T-helper 2 cell treated with Interferon-gamma antibody and Interleukin-4, amounts not matched to agents 5 μg/mL and 100 μg/mL, for 36 hours (primary cell): ENCODE results near the gene AHNAK.

ENCODE experiments used
- DNase-seq: peaks from one replicate; pipeline ENCODE4 v3.0.0; 2021; ENCODE audit warnings: low spot score
- H3K27ac Mint-ChIP-seq: one replicate; pipeline ENCODE4 v1.8.0; 2021; ENCODE audit warnings: mild to moderate bottlenecking, mixed read lengths
- H3K27me3 Mint-ChIP-seq: one replicate; pipeline ENCODE4 v1.8.0; 2021; ENCODE audit warnings: low read depth, mixed read lengths
- H3K36me3 Mint-ChIP-seq: one replicate; pipeline ENCODE4 v1.8.0; 2021; ENCODE audit warnings: low read depth, mixed read lengths
- H3K4me1 Mint-ChIP-seq: one replicate; pipeline ENCODE4 v1.8.0; 2021; ENCODE audit warnings: low read depth, mixed read lengths
- H3K4me3 Mint-ChIP-seq: one replicate; pipeline ENCODE4 v1.8.0; 2022; ENCODE audit warnings: mild to moderate bottlenecking, moderate library complexity, mixed read lengths
- H3K9me3 Mint-ChIP-seq: one replicate; pipeline ENCODE4 v1.8.0; 2021; ENCODE audit warnings: mixed read lengths

The AHNAK gene

DNA sequence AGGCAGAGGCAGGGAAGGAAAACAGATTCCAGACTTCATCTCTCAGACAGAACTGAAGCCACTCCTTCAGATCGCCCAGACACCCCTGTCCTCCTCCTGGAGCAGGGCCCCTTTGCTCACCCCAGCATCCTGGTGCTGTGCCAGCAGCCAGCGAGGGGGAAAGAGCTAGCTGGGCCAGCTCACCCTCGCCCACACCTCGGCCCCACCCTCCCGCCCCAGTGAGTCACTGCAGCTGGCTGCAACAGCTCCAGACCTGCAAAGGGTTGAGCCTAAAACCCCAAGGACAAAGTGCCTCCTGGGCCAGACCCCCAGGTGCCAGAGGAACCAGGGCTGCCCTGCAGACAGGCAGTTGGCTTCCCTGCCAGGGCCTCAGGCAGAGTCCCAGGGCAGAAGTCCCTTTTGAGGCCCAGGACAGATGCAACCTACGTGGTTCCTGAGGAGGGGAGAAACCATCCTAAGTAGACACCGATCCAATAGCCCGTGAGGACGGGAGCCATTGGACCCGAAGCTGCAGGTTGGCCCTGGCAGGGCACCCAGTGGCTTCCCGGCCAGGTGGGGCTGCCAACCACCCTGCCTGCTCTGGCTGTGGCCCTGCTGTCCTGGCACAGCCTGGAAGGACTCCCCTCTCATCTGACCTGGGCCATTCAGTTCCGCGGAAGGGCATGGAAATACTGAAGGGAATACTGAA lies 7.2 kb downstream of the AHNAK start:
- DNase-seq: peak; percentile 49
- peaks cover 27% of the 10 kb centered on the region for H3K36me3 Mint-ChIP-seq
- H3K27ac Mint-ChIP-seq: no peak overlapping the region
- H3K4me1 Mint-ChIP-seq: peaks cover 51% of the 10 kb centered on the region
- no peaks in the 10 kb centered on the region for H3K27me3 Mint-ChIP-seq
- H3K9me3 Mint-ChIP-seq: no peaks in the 10 kb centered on the region
- peak overlapping the region; percentile 18 for H3K4me3 Mint-ChIP-seq

DNA sequence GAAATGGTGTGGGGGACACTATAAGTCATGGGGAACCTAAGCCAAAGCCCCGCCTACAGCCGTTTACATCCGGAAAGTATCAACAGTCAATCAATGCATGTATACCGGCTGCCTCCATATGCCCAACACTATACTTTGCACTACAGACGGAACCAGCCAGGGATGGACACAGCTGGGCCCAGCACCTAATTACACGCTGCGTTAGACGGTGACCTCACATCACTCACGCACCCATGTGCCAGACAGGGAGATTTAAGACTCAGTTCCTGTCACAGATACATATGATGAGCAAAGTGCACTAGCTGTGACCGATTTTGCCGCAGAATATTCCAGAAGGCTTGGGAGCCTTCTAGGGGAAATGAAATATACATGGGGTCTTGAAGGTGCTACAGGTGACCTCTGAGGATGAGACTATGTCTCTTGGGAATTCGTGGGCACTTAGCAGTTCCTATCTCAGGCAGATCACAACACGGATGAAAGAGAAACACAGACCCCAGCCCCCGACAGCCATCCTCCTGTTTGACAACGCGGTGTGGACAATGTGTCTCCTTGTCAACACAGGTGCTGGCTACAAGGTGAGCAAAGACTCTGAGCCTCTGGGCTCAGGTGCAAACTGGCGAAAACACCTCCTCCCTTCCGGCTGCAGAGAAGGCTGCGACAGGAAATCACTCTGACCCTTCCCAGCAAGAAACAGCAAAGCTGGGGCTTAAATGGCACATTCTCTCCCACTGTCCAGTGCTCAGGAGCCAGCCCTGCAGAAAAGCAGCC lies 8.0 kb downstream of the AHNAK start:
- peak overlapping the region; percentile 20 for H3K27ac Mint-ChIP-seq
- no peak for DNase-seq
- H3K4me3 Mint-ChIP-seq: peak overlapping the region; percentile 38
- H3K27me3 Mint-ChIP-seq: no peaks in the 10 kb centered on the region
- peaks cover 33% of the 10 kb centered on the region for H3K36me3 Mint-ChIP-seq
- H3K4me1 Mint-ChIP-seq: peaks cover 44% of the 10 kb centered on the region
- no peaks in the 10 kb centered on the region for H3K9me3 Mint-ChIP-seq

DNA sequence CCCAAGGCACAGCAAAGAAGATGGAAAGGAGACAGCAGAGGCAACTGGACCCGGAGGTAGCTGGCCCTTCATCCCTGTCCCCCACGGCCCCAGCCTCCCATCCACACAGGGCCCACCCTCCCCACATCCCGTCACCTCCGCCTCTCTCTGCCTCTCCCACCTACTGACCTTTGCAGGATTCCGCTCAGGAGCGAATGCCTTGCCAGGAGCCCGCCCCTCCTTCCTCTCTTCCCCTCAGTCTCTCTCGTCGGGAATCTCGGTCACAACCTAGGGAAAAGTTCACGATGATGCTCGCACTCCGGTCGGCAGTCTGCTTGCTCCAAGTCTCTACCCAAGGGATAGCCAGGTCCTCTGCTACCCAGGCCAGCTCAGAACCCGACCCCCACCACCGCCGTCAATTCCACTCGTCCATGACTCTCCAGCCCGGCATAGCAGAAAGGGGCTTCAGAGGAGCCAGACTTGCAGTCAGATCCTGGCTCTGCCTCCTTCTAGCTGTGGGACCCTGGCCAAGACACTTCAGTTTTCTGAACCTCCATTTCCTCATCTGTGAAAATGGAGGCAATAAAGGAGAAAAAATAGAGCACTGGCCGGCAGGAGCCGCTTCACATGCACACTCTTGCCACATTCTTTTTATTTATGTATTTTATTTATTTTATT lies 10.2 kb downstream of the AHNAK start:
- H3K9me3 Mint-ChIP-seq: no peaks in the 10 kb centered on the region
- H3K36me3 Mint-ChIP-seq: peaks cover 45% of the 10 kb centered on the region

DNA sequence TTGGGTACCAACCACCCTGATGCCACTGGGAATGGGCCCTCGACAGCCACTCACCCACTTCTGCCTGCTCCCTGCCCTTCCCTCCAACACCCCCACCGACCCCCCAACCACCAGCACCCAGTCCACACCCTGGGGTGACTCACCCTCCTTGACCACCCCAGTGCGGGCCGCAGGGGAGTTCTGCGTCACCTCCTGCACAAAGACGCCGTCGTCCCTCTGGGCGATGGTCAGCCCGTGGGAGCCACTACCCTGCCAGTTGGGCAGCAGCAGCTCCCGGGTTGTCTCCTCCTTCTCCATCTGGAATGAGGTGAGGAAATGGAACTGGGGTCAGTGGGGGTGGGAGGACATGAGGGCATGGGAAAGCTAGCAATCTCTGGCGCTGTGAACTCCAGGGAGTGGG lies 10.8 kb downstream of the AHNAK start:
- Mint-ChIP-seq H3K36me3 (peaks cover 47% of the 10 kb centered on the region), H3K4me1 (peaks cover 16% of the 10 kb centered on the region)

More for the DNA sequence above, 10.2 kb downstream of the AHNAK start:
- Mint-ChIP-seq H3K4me1 (peaks cover 23% of the 10 kb centered on the region), H3K27ac (no peak overlapping the region), H3K27me3 (no peaks in the 10 kb centered on the region), H3K4me3 (no peak overlapping the region)
- no peak for DNase-seq

DNA sequence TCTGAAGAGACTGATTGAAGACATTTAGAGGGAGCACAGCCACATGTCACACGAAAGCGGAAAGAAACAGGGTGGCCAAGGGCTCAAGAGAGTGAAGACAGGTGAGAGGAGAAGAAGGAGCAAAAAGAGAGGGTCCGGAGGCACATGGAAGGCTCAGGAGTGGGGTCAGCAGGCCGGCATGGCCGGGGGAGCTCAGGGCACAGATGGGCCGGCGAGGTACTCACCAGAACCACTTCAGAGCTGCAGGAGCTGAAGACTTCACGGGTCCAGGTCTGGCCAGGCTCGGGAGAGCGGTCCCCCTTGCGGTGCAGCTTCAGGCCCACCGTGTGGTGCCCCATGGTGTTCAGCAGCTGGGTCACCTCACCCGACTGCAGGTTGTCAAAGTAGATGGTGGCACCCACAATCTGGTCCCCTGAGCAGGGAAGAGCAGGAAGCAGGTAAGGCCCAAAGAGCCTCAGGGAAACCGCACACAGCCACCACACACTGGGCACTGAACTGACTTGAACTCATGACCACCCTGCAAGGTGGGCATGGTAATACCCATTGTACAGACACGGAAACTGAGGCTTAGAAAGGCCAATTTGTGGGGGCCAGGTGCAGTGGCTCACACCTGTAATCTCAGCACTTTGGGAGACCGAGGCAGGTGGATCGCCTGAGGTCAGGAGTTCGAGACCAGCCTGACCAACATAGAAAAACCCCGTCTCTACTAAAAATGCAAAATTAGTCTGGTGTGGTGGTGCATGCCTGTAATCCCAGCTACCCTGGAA lies 11.6 kb downstream of the AHNAK start:
- no peaks in the 10 kb centered on the region for H3K9me3 Mint-ChIP-seq
- no peaks in the 10 kb centered on the region for H3K27me3 Mint-ChIP-seq
- no peak for DNase-seq
- peak overlapping the region; percentile 1 for H3K27ac Mint-ChIP-seq
- H3K36me3 Mint-ChIP-seq: peaks cover 55% of the 10 kb centered on the region
- H3K4me1 Mint-ChIP-seq: peaks cover 11% of the 10 kb centered on the region
- H3K4me3 Mint-ChIP-seq: no peak overlapping the region

More for the DNA sequence above, 10.8 kb downstream of the AHNAK start:
- DNase-seq: no peak
- Mint-ChIP-seq H3K4me3 (no peak overlapping the region), H3K27me3 (no peaks in the 10 kb centered on the region), H3K27ac (no peak overlapping the region), H3K9me3 (no peaks in the 10 kb centered on the region)

DNA sequence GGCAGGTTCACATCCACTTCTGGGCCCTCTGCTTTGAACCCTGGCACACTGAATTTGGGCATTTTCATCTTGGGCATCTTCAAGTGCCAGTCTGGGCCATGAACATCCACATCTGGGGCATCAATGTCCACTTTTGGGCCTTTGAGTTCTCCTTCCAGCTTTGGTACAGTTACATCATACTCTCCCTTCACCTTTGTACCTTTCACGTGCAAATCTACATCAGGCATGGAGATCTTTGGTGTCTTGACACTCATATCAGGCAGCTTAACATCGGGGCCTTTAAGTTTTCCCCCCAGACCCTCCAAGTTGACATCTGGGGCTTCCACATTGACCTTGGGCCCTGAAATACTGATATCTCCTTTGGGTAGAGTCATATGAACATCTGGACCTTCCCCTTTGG lies 14.5 kb downstream of the AHNAK start:
- Mint-ChIP-seq H3K9me3 (no peaks in the 10 kb centered on the region), H3K4me1 (no peaks in the 10 kb centered on the region), H3K27me3 (no peaks in the 10 kb centered on the region), H3K36me3 (peaks cover 78% of the 10 kb centered on the region), H3K4me3 (no peak overlapping the region), H3K27ac (no peak overlapping the region)
- no peak for DNase-seq

DNA sequence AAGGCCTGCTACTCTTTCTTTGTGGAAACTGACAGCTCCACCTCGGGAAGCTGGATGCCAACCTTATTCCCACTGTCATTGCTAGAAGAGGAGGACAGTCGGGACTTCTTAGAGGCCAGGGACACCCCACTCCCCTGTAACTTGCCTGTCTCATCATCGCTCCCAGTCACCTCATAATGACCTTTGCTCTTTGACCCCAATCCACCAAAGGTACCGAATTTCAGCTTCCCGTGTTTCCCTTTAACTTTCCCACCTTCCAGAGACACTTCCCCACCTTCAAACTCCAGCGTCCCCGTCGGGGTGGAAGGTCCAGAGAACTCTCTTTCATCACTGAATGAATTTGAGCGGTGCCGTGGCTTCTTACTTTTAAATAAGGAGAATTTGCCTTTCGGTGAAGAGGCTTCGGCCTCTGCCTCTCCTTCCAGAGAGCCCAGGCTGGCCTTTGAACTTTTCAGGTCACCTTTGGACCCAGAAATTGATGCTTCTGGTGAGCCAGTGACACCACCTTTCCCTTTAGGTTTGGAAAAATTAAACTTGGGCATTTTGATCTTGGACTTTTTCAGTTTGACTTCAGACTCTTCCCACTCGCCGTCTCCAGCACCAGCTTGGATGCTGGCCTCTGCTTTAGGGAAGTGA lies 29.8 kb downstream of the AHNAK start:
- no peak for DNase-seq
- Mint-ChIP-seq H3K9me3 (no peaks in the 10 kb centered on the region), H3K4me1 (peaks cover 2% of the 10 kb centered on the region), H3K36me3 (peaks cover 52% of the 10 kb centered on the region), H3K4me3 (no peak overlapping the region), H3K27me3 (no peaks in the 10 kb centered on the region), H3K27ac (no peak overlapping the region)

DNA sequence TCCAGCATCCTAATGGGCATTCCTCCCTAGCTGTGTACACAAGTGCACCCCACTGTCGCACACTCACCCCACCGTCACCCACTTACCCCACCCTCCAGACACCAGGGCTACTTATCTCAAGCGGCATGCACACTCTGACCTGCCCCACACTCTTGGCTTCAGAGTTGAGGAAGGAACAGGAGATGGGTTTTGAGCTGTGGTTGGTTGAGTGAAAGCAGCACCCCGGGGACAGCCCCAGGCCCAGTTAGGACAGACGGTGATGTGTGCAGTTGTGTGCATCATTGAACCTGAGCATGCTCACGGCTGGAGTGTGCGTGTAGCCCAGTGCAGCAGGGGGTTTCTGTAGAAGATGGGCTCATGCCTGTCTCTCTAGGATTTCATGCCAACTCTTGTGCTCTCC lies 32.5 kb downstream of the AHNAK start:
- Mint-ChIP-seq H3K4me3 (no peak overlapping the region), H3K4me1 (peaks cover 2% of the 10 kb centered on the region), H3K36me3 (peaks cover 32% of the 10 kb centered on the region), H3K9me3 (no peaks in the 10 kb centered on the region), H3K27ac (no peak overlapping the region), H3K27me3 (no peaks in the 10 kb centered on the region)
- DNase-seq: no peak

DNA sequence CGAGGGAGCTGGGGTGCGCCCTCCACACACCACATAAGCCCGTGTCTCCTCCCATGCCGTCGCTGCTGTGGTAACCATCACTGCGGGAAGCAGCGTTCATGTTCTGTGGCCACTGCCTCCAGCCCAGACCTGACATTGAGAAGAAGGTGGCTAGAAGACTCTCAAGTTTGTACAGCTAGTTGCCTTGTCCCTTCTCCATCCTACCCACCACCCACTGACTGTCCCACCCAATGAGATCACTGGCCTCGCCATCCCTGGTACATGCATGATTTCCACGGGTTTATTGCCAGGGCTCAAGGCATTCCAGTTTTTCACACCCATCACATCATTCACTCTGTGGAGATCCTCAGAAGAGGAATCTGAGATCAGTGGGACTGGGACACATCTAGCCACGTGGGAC lies 33.0 kb downstream of the AHNAK start:
- DNase-seq: no peak
- no peak overlapping the region for H3K27ac Mint-ChIP-seq
- H3K4me1 Mint-ChIP-seq: peaks cover 4% of the 10 kb centered on the region
- H3K27me3 Mint-ChIP-seq: peaks cover under 1% of the 10 kb centered on the region
- H3K4me3 Mint-ChIP-seq: no peak overlapping the region
- peaks cover 26% of the 10 kb centered on the region for H3K36me3 Mint-ChIP-seq
- no peaks in the 10 kb centered on the region for H3K9me3 Mint-ChIP-seq

DNA sequence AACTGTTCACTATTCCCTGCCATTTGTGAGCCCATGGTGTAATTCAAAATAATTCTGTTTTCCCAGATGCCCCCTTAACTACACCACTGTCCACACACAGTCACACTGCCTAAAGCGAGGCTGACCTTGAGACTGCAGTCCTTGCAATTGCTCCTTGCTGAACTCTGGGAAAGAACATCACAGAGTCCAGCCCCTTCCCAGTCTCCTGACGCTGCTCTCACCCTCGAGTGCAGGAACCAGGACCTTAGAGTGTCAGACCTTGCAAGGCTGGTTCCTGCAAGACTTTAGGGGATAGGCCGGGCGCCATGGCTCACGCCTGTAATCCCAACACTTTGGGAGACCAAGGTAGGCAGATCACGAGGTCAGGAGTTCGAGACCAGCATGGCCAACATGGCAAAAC lies 33.6 kb downstream of the AHNAK start:
- Mint-ChIP-seq H3K27me3 (peaks cover 2% of the 10 kb centered on the region), H3K9me3 (no peaks in the 10 kb centered on the region), H3K4me3 (no peak overlapping the region), H3K27ac (no peak overlapping the region), H3K4me1 (peaks cover 7% of the 10 kb centered on the region), H3K36me3 (peaks cover 21% of the 10 kb centered on the region)
- no peak for DNase-seq

DNA sequence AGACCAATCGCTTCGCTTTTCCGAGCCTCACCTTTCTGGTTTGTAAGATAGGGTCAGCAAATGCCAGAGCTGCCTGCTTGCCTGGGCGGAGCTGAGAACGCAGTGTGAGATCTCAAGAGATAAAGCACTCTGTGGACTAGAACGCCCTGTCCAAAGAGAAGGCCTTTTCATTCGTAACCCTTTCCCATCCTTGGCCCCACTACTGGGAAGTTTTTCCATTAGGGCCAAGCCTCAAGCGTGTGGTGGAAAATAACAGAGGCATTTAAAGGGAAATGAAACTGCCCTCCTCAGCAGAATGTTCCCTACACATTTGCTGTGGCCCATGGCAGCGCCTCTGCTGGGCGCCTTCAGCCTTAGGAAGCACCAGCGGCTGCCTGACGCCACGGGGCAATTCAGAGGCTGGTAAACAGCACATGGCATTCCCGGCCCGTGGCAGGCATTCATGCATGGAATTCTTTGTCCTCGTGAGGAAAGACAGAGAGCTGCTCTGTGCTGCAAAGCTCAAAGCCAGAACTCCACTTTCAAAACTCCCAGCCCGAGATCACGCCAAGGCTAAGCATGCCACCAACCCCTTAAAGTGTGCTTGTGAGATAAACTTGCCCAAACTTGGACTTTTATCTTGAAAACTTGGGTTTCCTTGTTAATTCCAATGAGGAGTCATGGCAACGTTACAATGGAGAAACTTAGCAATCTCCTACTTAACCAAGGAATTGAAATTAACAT lies 38.1 kb downstream of the AHNAK start:
- Mint-ChIP-seq H3K36me3 (no peaks in the 10 kb centered on the region), H3K9me3 (no peaks in the 10 kb centered on the region), H3K4me1 (peaks cover 8% of the 10 kb centered on the region), H3K4me3 (no peak overlapping the region), H3K27ac (no peak overlapping the region), H3K27me3 (peaks cover 22% of the 10 kb centered on the region)
- DNase-seq: no peak

DNA sequence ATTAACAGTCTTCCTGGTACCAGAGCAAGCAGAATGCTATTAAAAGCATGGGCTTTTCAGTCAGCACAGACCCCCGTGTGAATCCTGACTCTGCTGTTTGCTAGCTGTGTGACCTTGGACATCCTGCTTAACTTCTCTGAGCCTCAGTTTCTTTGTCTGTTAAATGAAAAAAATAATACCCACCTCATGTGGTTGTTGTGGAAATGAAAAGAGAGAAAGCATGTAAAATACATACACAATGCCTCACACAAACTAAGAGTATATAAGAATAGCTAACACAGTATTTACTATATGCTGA lies 39.5 kb downstream of the AHNAK start:
- Mint-ChIP-seq H3K4me1 (peaks cover 17% of the 10 kb centered on the region), H3K36me3 (no peaks in the 10 kb centered on the region), H3K27me3 (peaks cover 31% of the 10 kb centered on the region), H3K9me3 (no peaks in the 10 kb centered on the region), H3K4me3 (no peak overlapping the region), H3K27ac (no peak overlapping the region)
- DNase-seq: no peak
